HCT116 (cell line): ENCODE measurements around the gene TNFRSF8. TPM values are rescaled to one million over a fixed set of nuclear protein-coding genes. Genes with fewer than 3 reads are reported as not detected.

ENCODE experiments used
- ATAC-seq: fragments of 200-7000 bp; cut with Tn5 transposase; 2 replicates; pipeline ENCODE4 v1.9.1; 2020; ENCODE audit warnings: mild to moderate bottlenecking, moderate library complexity
- BruUV-seq: library from RNA; stranded (reverse); fragments of 400-500 nt; replicated peaks from 2 replicates; lab custom pipeline; 2021; lab: Mats Ljungman, UMichigan
- CTCF ChIA-PET: fragments of 300-600 bp; sonication (Branson Sonifier 250); formaldehyde crosslinking; loops from one replicate; lab custom pipeline; 2021; ENCODE audit warnings: antibody characterized with exemption; lab: Charles Lee
- POLR2A ChIA-PET: fragments of 300-600, 350-600 bp; sonication (Branson Sonifier 250); formaldehyde crosslinking; loops from one replicate; lab custom pipeline; 2021; ENCODE audit warnings: antibody characterized with exemption; lab: Charles Lee
- RAD21 ChIA-PET, 2 experiments: fragments of 300-600 bp; sonication (Branson Sonifier 250); formaldehyde crosslinking; loops; one replicate each; lab custom pipeline; 2023; ENCODE audit warnings: low total read pairs in 2 of 2; ENCODE audit not compliant: uncharacterized antibody in 2 of 2, unreplicated experiment in 2 of 2, low non-redundant PET in 1 of 2; lab: Charles Lee
- DNase-seq: peaks from one replicate; pipeline ENCODE4 v3.0.0-alpha.2; 2010; ENCODE audit warnings: low read depth, low spot score
- H2AFZ ChIP-seq: fragments of 200-600 bp; shearing (Covaris generic), sonication (generic); 2 replicates; pipeline ENCODE4 v1.6.1; 2017; ENCODE audit warnings: low read depth, mixed run types, mixed read lengths, antibody characterized with exemption, low read length; ENCODE audit not compliant: poor library complexity, severe bottlenecking
- H3K27ac ChIP-seq: 2 replicates; pipeline ENCODE4 v1.5.1; 2012; ENCODE audit warnings: low read depth, low read length
- H3K27me3 ChIP-seq: fragments of 200-600 bp; sonication (generic); 2 replicates; pipeline ENCODE4 v1.6.1; 2016; ENCODE audit warnings: mixed run types, low read length, mixed read lengths; ENCODE audit not compliant: insufficient read depth
- H3K36me3 ChIP-seq, 2 experiments: fragments of 200-500 bp in 1 of 2; fragments of 200-600 bp in 1 of 2; sonication (Bioruptor generic) in 1 of 2; sonication (generic) in 1 of 2; 2 replicates each; pipeline versions ENCODE4 v1.5.1 to v1.6.1; 2014 to 2016; ENCODE audit warnings: low read length in 2 of 2, inconsistent platforms in 1 of 2, mixed read lengths in 1 of 2, mixed run types in 1 of 2; ENCODE audit not compliant: insufficient read depth in 2 of 2, control insufficient read depth in 1 of 2
- H3K4me1 ChIP-seq, 2 experiments: fragments of 200-600 bp in 1 of 2; sonication (generic) in 1 of 2; 2 replicates each; pipeline versions ENCODE4 v1.5.1 to v1.6.1; 2012 to 2017; ENCODE audit warnings: low read length in 2 of 2, inconsistent platforms in 1 of 2, mild to moderate bottlenecking in 1 of 2, mixed read lengths in 1 of 2, mixed run types in 1 of 2, moderate library complexity in 1 of 2; ENCODE audit not compliant: insufficient read depth in 2 of 2, control insufficient read depth in 1 of 2
- H3K4me2 ChIP-seq: fragments of 200-600 bp; sonication (generic); 2 replicates; pipeline ENCODE4 v1.6.1; 2017; ENCODE audit warnings: mixed run types, low read length, mixed read lengths
- H3K4me3 ChIP-seq, 2 experiments: fragments of 200-600 bp in 1 of 2; sonication (generic) in 1 of 2; replicated peaks in 1 of 2; 2 replicates each; pipeline ENCODE4 v1.5.1; 2011 to 2016; ENCODE audit warnings: low read length in 2 of 2, control low read depth in 1 of 2, low read depth in 1 of 2, mild to moderate bottlenecking in 1 of 2, mixed read lengths in 1 of 2, mixed run types in 1 of 2
- H3K79me2 ChIP-seq: fragments of 200-600 bp; sonication (generic); 2 replicates; pipeline ENCODE4 v1.6.1; 2017; ENCODE audit warnings: mild to moderate bottlenecking, mixed run types, low read length, moderate library complexity, mixed read lengths; ENCODE audit not compliant: insufficient read depth
- H3K9ac ChIP-seq: fragments of 200-600 bp; sonication (generic); 2 replicates; pipeline ENCODE4 v1.6.1; 2016; ENCODE audit warnings: low read length, mixed read lengths
- H3K9me2 ChIP-seq: fragments of 200-600 bp; sonication (generic), shearing (Covaris generic); 2 replicates; pipeline ENCODE4 v1.6.1; 2017; ENCODE audit warnings: mixed run types, mild to moderate bottlenecking, moderate library complexity; ENCODE audit not compliant: insufficient read depth
- H3K9me3 ChIP-seq, 2 experiments: fragments of 200-500 bp in 1 of 2; fragments of 200-600 bp in 1 of 2; sonication (Bioruptor generic) in 1 of 2; sonication (generic) in 1 of 2; 2 replicates each; pipeline ENCODE4 v1.6.1; 2014 to 2017; ENCODE audit warnings: low read length in 2 of 2, mixed read lengths in 2 of 2, inconsistent platforms in 1 of 2, low read depth in 1 of 2, mild to moderate bottlenecking in 1 of 2, mixed run types in 1 of 2, moderate library complexity in 1 of 2; ENCODE audit not compliant: control insufficient read depth in 1 of 2, insufficient read depth in 1 of 2
- H4K20me1 ChIP-seq: fragments of 200-600 bp; sonication (generic), shearing (Covaris generic); 2 replicates; pipeline ENCODE4 v1.6.1; 2017; ENCODE audit warnings: mixed run types, mild to moderate bottlenecking, moderate library complexity; ENCODE audit not compliant: insufficient read depth
- ATF3 ChIP-seq: IDR thresholded peaks from 2 replicates; pipeline ENCODE4 v1.6.1; 2012
- CBX3 ChIP-seq: IDR thresholded peaks from 2 replicates; pipeline ENCODE4 v1.6.1; 2012; ENCODE audit warnings: low read depth
- CEBPB ChIP-seq: IDR thresholded peaks from 2 replicates; pipeline ENCODE4 v1.6.1; 2012; ENCODE audit warnings: low read depth
- CTCF ChIP-seq, 3 experiments: fragments of 200-600 bp in 1 of 3; sonication (generic) in 1 of 3; IDR thresholded peaks in 2 of 3; conservative IDR thresholded peaks in 1 of 3; 2 replicates each; pipeline ENCODE4 v1.5.1; 2012 to 2017; ENCODE audit warnings: low read depth in 2 of 3, low read length in 2 of 3, antibody characterized with exemption in 1 of 3, borderline replicate concordance in 1 of 3, control low read depth in 1 of 3, mild to moderate bottlenecking in 1 of 3, mixed read lengths in 1 of 3, mixed run types in 1 of 3, moderate library complexity in 1 of 3; ENCODE audit not compliant: insufficient read depth in 1 of 3
- EGR1 ChIP-seq: IDR thresholded peaks from 2 replicates; pipeline ENCODE4 v1.6.1; 2012; ENCODE audit warnings: low read depth
- FOSL1 ChIP-seq: IDR thresholded peaks from 2 replicates; pipeline ENCODE4 v1.6.1; 2012; ENCODE audit warnings: low read depth
- POLR2A ChIP-seq: IDR thresholded peaks from 2 replicates; pipeline ENCODE4 v1.7.0; 2011; ENCODE audit warnings: borderline replicate concordance; ENCODE audit not compliant: insufficient read depth, insufficient read length; ENCODE audit errors: extremely low read depth
- RAD21 ChIP-seq: IDR thresholded peaks from 2 replicates; pipeline ENCODE4 v1.6.1; 2012; ENCODE audit warnings: low read depth, mild to moderate bottlenecking
- REST ChIP-seq: IDR thresholded peaks from 2 replicates; pipeline ENCODE4 v1.6.1; 2012; ENCODE audit warnings: low read depth
- YY1 ChIP-seq: IDR thresholded peaks from 2 replicates; pipeline ENCODE4 v1.6.1; 2011; ENCODE audit warnings: low read length, low read depth, moderate library complexity, mild to moderate bottlenecking; ENCODE audit not compliant: insufficient replicate concordance; ENCODE audit errors: extremely low read depth
- ZFX ChIP-seq: fragments of 450-650 bp; IDR thresholded peaks from 2 replicates; pipeline ENCODE4 v1.6.1; 2017
- ZNF274 ChIP-seq: fragments of 200-500 bp; sonication (Bioruptor generic); IDR thresholded peaks from 2 replicates; pipeline ENCODE4 v1.6.1; 2014; ENCODE audit warnings: mild to moderate bottlenecking, low read depth, low read length, inconsistent platforms
- intact Hi-C: fragments of 100-400 bp; cut with micrococcal nuclease; formaldehyde crosslinking; loops from 2 replicates; pipeline ENCODE4 v1.10.0; 2022
- total RNA-seq: library from RNA; stranded (reverse); gene quantifications from one replicate; pipeline ENCODE4 v1.2.1, GENCODE V29; 2021; ENCODE audit not compliant: unreplicated experiment
- TF ChIP-seq, protein P1 (sequence below): IDR thresholded peaks from 2 replicates; pipeline ENCODE4 v1.6.1; 2011; ENCODE audit warnings: mild to moderate bottlenecking, low read length, moderate library complexity; ENCODE audit not compliant: insufficient replicate concordance; ENCODE audit errors: extremely low read depth

Gene TNFRSF8
- total RNA-seq, 1 experiment from 2014 or later = 0.17 TPM

DNA sequence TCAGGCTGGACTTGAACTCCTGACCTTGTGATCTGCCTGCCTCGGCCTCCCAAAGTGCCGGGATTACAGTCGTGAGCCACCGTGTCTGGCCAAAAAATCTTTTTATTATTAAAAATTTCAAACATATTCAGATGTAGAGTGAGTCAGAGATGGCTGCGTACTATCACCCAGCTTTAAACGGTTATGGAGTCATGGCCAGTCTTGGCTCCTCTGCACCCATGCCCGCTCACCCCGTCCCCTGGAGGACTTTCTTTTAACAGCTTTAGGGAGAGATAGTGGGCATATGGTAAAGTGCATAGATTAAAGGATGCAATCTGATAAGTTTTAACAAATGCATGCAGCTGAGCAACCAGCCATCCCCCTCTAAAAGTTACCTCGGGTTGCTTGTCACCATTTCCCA is 51.8 kb downstream of the TNFRSF8 start (continued):
- TF ChIP-seq REST (no peak), ZFX (no peak), CEBPB (no peak)

DNA sequence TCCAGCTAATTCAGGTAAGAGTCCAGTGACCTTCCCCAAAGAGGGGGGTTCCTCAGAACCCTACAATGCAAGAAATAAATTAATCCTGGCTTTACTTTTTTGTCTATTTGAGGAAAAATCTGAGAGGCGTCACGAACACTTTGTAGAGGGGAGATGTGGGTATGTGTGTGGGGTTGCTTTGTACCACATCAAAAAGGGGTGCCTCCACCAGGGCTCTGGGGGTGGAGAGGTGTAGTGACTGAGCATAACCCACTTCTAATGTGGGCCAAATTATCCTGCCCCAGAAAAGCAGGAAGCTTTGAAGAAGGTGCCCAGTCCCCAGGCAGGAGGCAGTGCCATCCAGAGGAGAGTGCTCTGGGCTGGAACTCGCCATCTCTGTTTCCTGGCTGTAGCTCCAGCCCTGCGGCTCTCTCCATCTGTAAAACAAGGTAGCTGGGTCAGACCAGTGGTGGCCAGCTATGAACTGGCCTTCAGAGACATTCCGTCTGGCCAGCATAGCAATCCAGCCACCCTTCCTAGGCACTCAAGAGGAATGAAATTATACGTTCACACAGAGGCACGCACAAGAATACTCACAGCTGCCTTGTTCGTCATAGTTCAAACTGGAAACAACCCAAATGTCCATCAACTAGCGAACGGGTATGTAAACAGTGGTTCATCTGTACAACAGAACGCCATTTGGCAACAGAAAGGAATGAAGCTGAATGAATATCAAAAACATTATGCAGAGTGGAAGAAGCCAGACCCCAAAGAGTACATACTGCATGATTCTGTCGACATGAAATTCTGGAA is 58.3 kb downstream of the TNFRSF8 start:
- RAD21 ChIA-PET = no interaction called here
- POLR2A ChIA-PET = interaction anchor here (0.6 kb wide), 1 partner anchor 212 kb away, joined by 3 read pairs; no protein-coding TSS in a partner anchor
- ATAC-seq (no peak), DNase-seq (no peak)
- intact Hi-C loops = loop anchor here (10.0 kb wide), 1 partner anchor 533 kb away; no protein-coding TSS in a partner anchor
- H3K4me1 ChIP-seq = peaks cover 0 to 4% of the 10 kb centered on the region in 2 experiments; a peak in 1 of 4 replicates
- no peak overlapping the region for H3K9ac ChIP-seq
- no peaks in the 10 kb centered on the region for H3K36me3 ChIP-seq
- BruUV-seq = no TSS peak
- no peak overlapping the region for H3K27ac ChIP-seq
- H3K9me3 ChIP-seq = no peaks in the 10 kb centered on the region
- H3K9me2 ChIP-seq = no peaks in the 10 kb centered on the region
- H4K20me1 ChIP-seq = no peaks in the 10 kb centered on the region
- CTCF ChIA-PET = no interaction called here
- H3K27me3 ChIP-seq = no peaks in the 10 kb centered on the region
- no peak overlapping the region for H2AFZ ChIP-seq
- H3K79me2 ChIP-seq = no peaks in the 10 kb centered on the region
- no peak overlapping the region for H3K4me3 ChIP-seq
- no peak overlapping the region for H3K4me2 ChIP-seq
- no peak for TF ChIP-seq CBX3
- TF ChIP-seq, protein P1, sequence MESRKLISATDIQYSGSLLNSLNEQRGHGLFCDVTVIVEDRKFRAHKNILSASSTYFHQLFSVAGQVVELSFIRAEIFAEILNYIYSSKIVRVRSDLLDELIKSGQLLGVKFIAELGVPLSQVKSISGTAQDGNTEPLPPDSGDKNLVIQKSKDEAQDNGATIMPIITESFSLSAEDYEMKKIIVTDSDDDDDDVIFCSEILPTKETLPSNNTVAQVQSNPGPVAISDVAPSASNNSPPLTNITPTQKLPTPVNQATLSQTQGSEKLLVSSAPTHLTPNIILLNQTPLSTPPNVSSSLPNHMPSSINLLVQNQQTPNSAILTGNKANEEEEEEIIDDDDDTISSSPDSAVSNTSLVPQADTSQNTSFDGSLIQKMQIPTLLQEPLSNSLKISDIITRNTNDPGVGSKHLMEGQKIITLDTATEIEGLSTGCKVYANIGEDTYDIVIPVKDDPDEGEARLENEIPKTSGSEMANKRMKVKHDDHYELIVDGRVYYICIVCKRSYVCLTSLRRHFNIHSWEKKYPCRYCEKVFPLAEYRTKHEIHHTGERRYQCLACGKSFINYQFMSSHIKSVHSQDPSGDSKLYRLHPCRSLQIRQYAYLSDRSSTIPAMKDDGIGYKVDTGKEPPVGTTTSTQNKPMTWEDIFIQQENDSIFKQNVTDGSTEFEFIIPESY = no peak
- no peak for TF ChIP-seq FOSL1
- TF ChIP-seq EGR1 = no peak
- TF ChIP-seq ATF3 = no peak
- TF ChIP-seq ZNF274 = no peak
- TF ChIP-seq YY1 = no peak
- no peak for TF ChIP-seq RAD21
- no peak for TF ChIP-seq POLR2A
- TF ChIP-seq CTCF (IDR thresholded peaks at IDR 0.05 in 2 of 3, conservative IDR thresholded peaks at IDR 0.05 in 1 of 3; ENCODE audit: borderline replicate concordance in 1 of 3, insufficient read depth in 1 of 3, low read depth in 2 of 3, low read length in 2 of 3) = no peak
